ENCODE data around the gene PRPF8.
"Not testable (repeated sequence)": the region's sequence is repeated elsewhere in the genome, so short reads cannot be mapped to it uniquely, and the experiment has no call there.

PRPF8 gene

DNA sequence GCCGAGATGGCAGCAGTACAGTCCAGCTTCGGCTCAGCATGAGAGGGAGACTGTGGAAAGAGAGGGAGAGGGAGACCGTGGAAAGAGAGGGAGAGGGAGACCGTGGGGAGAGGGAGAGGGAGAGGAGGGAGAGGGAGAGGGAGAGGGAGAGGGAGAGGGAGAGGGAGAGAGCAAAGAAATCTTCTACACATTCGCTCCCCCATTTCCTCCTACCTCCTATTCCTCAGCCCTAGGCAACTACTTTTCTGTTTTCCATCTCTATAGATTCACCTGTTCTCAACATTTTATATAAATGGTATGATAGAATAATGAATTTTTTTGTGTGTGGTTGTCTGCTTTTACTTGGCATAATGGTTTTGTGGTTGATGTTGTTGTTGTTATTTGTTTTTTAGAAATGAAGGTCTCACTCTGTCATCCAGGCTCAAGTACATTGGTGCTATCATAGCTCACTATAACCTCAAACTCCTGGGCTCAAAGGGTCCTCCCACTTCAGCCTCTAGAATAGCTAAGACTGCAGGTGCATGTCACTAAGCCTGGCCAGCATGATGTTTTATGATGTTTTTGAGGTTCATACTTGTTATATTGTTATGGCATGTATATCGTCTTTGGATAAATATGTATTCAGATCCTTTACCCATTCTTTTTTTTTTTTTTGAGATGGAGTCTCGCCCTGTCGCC is 6.0 kb upstream of the PRPF8 start:
- DNase-seq: no peak
- no CpG with 5 or more reads among the region's 8 CpGs for WGBS (ENCODE audit: extremely low coverage, insufficient coverage, insufficient read length)

GRCh38 chr17:1688405-1688804 is 3.7 kb upstream of the PRPF8 start:
- H3K18ac ChIP-seq (ENCODE audit: low read length); H2AFZ ChIP-seq (ENCODE audit: insufficient read depth, low read length, poor library complexity); H3K9me3 ChIP-seq (ENCODE audit: insufficient read depth, low read depth, low read length): not testable (repeated sequence)

More for the DNA sequence above, 6.0 kb upstream of the PRPF8 start:
- H3K4me2 ChIP-seq (ENCODE audit: low read length): no peak overlapping the region
- no peak overlapping the region for H2AFZ ChIP-seq (ENCODE audit: insufficient read depth, low read length, poor library complexity)
- no peak overlapping the region for H4K12ac ChIP-seq (ENCODE audit: low read depth, low read length)
- no peak overlapping the region for H4K91ac ChIP-seq (ENCODE audit: low read depth, low read length)
- no peak overlapping the region for H2BK120ac ChIP-seq (ENCODE audit: insufficient read depth, low read length, poor library complexity)
- H3K4me3 ChIP-seq (ENCODE audit: low read depth, low read length): no peak overlapping the region
- no peak overlapping the region for H2AK5ac ChIP-seq (ENCODE audit: low read length)
- no peaks in the 10 kb centered on the region for H3K79me1 ChIP-seq (ENCODE audit: low read length)
- no peak overlapping the region for H4K8ac ChIP-seq (ENCODE audit: low read depth, low read length)
- no peak overlapping the region for H2BK12ac ChIP-seq (ENCODE audit: low read length)
- no peak overlapping the region for H3K18ac ChIP-seq (ENCODE audit: low read length)
- H3K4me1 ChIP-seq (ENCODE audit: control insufficient read depth in 1 of 2, insufficient read depth in 2 of 2, low read length in 2 of 2): no peaks in the 10 kb centered on the region
- no peak overlapping the region for H3K4ac ChIP-seq (ENCODE audit: low read depth, low read length)
- H3K9ac ChIP-seq (ENCODE audit: low read length): no peak overlapping the region
- no peak overlapping the region for H2BK5ac ChIP-seq (ENCODE audit: low read depth, low read length, poor library complexity)
- H3K23ac ChIP-seq (ENCODE audit: low read length): no peak overlapping the region
- peaks cover 3% of the 10 kb centered on the region for H3K9me3 ChIP-seq (ENCODE audit: insufficient read depth, low read depth, low read length)
- no peaks in the 10 kb centered on the region for H3K79me2 ChIP-seq (ENCODE audit: control insufficient read depth, insufficient read depth, low read length, poor library complexity)
- no peaks in the 10 kb centered on the region for H3K36me3 ChIP-seq (ENCODE audit: control insufficient read depth in 1 of 2, insufficient read depth in 2 of 2, low read length in 2 of 2)
- no peak overlapping the region for H3K27ac ChIP-seq (ENCODE audit: low read depth, low read length)
- no peak overlapping the region for H3K14ac ChIP-seq (ENCODE audit: low read length)
- H3K27me3 ChIP-seq (ENCODE audit: insufficient read depth, low read length): no peaks in the 10 kb centered on the region

GRCh38 chr17:1686086-1686485 is 1.4 kb upstream of the PRPF8 start:
- H2BK120ac ChIP-seq (ENCODE audit: insufficient read depth, low read length, poor library complexity): no peak overlapping the region
- WGBS (ENCODE audit: extremely low coverage, insufficient coverage, insufficient read length): no CpG with 5 or more reads among the region's 7 CpGs
- no peak overlapping the region for H2AFZ ChIP-seq (ENCODE audit: insufficient read depth, low read length, poor library complexity)
- H3K4ac ChIP-seq (ENCODE audit: low read depth, low read length): no peak overlapping the region
- no peak overlapping the region for H3K14ac ChIP-seq (ENCODE audit: low read length)
- H3K9me3 ChIP-seq (ENCODE audit: insufficient read depth, low read depth, low read length): no peaks in the 10 kb centered on the region
- no peak overlapping the region for H3K27ac ChIP-seq (ENCODE audit: low read depth, low read length)
- no peak overlapping the region for H2AK5ac ChIP-seq (ENCODE audit: low read length)
- peaks cover 6% of the 10 kb centered on the region for H3K79me1 ChIP-seq (ENCODE audit: low read length)
- no peak overlapping the region for H4K8ac ChIP-seq (ENCODE audit: low read depth, low read length)
- no peak overlapping the region for H2BK12ac ChIP-seq (ENCODE audit: low read length)
- H3K4me2 ChIP-seq (ENCODE audit: low read length): no peak overlapping the region
- H3K79me2 ChIP-seq (ENCODE audit: control insufficient read depth, insufficient read depth, low read length, poor library complexity): peaks cover 9% of the 10 kb centered on the region
- H3K18ac ChIP-seq (ENCODE audit: low read length): no peak overlapping the region
- no peak overlapping the region for H4K12ac ChIP-seq (ENCODE audit: low read depth, low read length)
- no peak overlapping the region for H3K23ac ChIP-seq (ENCODE audit: low read length)
- no peak overlapping the region for H2BK5ac ChIP-seq (ENCODE audit: low read depth, low read length, poor library complexity)
- H3K36me3 ChIP-seq (ENCODE audit: control insufficient read depth in 1 of 2, insufficient read depth in 2 of 2, low read length in 2 of 2): peaks cover 12 to 18% of the 10 kb centered on the region in 2 experiments
- no peak overlapping the region for H3K4me3 ChIP-seq (ENCODE audit: low read depth, low read length)
- H3K4me1 ChIP-seq (ENCODE audit: control insufficient read depth in 1 of 2, insufficient read depth in 2 of 2, low read length in 2 of 2): peaks cover 3 to 4% of the 10 kb centered on the region in 2 experiments
- no peaks in the 10 kb centered on the region for H3K27me3 ChIP-seq (ENCODE audit: insufficient read depth, low read length)
- H4K91ac ChIP-seq (ENCODE audit: low read depth, low read length): no peak overlapping the region
- H3K9ac ChIP-seq (ENCODE audit: low read length): no peak overlapping the region
- DNase-seq: peak in 1 of 2 donors; percentile 12

More at GRCh38 chr17:1688405-1688804, 3.7 kb upstream of the PRPF8 start:
- H3K27ac ChIP-seq (ENCODE audit: low read depth, low read length); H4K91ac ChIP-seq (ENCODE audit: low read depth, low read length); H2BK120ac ChIP-seq (ENCODE audit: insufficient read depth, low read length, poor library complexity); H3K14ac ChIP-seq (ENCODE audit: low read length); H3K36me3 ChIP-seq (ENCODE audit: control insufficient read depth in 1 of 2, insufficient read depth in 2 of 2, low read length in 2 of 2); H3K23ac ChIP-seq (ENCODE audit: low read length); H3K9ac ChIP-seq (ENCODE audit: low read length); H3K4ac ChIP-seq (ENCODE audit: low read depth, low read length); H3K79me2 ChIP-seq (ENCODE audit: control insufficient read depth, insufficient read depth, low read length, poor library complexity); H2BK5ac ChIP-seq (ENCODE audit: low read depth, low read length, poor library complexity); H2BK12ac ChIP-seq (ENCODE audit: low read length); H3K4me2 ChIP-seq (ENCODE audit: low read length); H3K27me3 ChIP-seq (ENCODE audit: insufficient read depth, low read length); H3K4me1 ChIP-seq (ENCODE audit: control insufficient read depth in 1 of 2, insufficient read depth in 2 of 2, low read length in 2 of 2); DNase-seq; H3K4me3 ChIP-seq (ENCODE audit: low read depth, low read length); H4K8ac ChIP-seq (ENCODE audit: low read depth, low read length); H4K12ac ChIP-seq (ENCODE audit: low read depth, low read length); H3K79me1 ChIP-seq (ENCODE audit: low read length); H2AK5ac ChIP-seq (ENCODE audit: low read length): not testable (repeated sequence)
- WGBS (ENCODE audit: extremely low coverage, insufficient coverage, insufficient read length): no CpG with 5 or more reads among the region's 6 CpGs

DNA sequence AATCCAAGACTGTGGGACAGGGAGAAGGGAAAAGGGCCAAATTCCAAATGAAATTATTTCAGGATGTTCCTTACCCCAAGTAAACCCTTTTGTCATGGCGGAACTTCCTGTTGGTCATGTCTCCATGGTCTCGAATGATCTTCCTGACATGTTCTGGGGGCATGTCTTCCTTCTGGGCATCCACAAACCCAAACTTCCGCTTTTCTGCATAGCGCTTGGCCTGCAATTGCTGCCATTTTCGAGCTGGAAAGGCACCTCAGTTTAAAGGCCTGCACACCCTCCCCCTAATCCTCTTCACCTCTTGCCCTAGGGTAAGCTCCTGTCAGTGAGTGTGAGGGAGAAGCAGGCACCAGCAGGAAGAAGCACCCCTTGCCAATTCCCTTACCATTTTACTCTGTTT is 1.2 kb downstream of the PRPF8 start:
- Histone ChIP-seq H2BK120ac (ENCODE audit: insufficient read depth, low read length, poor library complexity) (no peak overlapping the region), H3K27me3 (ENCODE audit: insufficient read depth, low read length) (no peaks in the 10 kb centered on the region), H2BK5ac (ENCODE audit: low read depth, low read length, poor library complexity) (no peak overlapping the region), H3K4me2 (ENCODE audit: low read length) (peak overlapping the region; percentile 73), H2AFZ (ENCODE audit: insufficient read depth, low read length, poor library complexity) (no peak overlapping the region), H3K9ac (ENCODE audit: low read length) (peak overlapping the region; percentile 7), H3K4ac (ENCODE audit: low read depth, low read length) (peak overlapping the region; percentile 24), H2AK5ac (ENCODE audit: low read length) (no peak overlapping the region), H4K91ac (ENCODE audit: low read depth, low read length) (no peak overlapping the region), H3K23ac (ENCODE audit: low read length) (peak overlapping the region; percentile 37), H3K4me3 (ENCODE audit: low read depth, low read length) (peak overlapping the region; percentile 50), H2BK12ac (ENCODE audit: low read length) (no peak overlapping the region), H3K27ac (ENCODE audit: low read depth, low read length) (no peak overlapping the region), H3K79me2 (ENCODE audit: control insufficient read depth, insufficient read depth, low read length, poor library complexity) (peaks cover 9% of the 10 kb centered on the region), H3K4me1 (ENCODE audit: control insufficient read depth in 1 of 2, insufficient read depth in 2 of 2, low read length in 2 of 2) (peaks cover 3 to 4% of the 10 kb centered on the region in 2 experiments), H3K36me3 (ENCODE audit: control insufficient read depth in 1 of 2, insufficient read depth in 2 of 2, low read length in 2 of 2) (peaks cover 30 to 41% of the 10 kb centered on the region in 2 experiments), H3K14ac (ENCODE audit: low read length) (no peak overlapping the region), H4K12ac (ENCODE audit: low read depth, low read length) (no peak overlapping the region), H4K8ac (ENCODE audit: low read depth, low read length) (no peak overlapping the region), H3K18ac (ENCODE audit: low read length) (no peak overlapping the region), H3K9me3 (ENCODE audit: insufficient read depth, low read depth, low read length) (no peaks in the 10 kb centered on the region), H3K79me1 (ENCODE audit: low read length) (peaks cover 6% of the 10 kb centered on the region)
- WGBS (ENCODE audit: extremely low coverage, insufficient coverage, insufficient read length): no CpG with 5 or more reads among the region's 5 CpGs
- DNase-seq: no peak

Measured in trophoblast cell (in vitro differentiated cells and primary cell).